Measurements from ENCODE around the gene DOCK8. TPM values are rescaled to one million over a fixed set of nuclear protein-coding genes. Genes with fewer than 3 reads are reported as not detected.

Gene DOCK8
- total and polyA plus RNA-seq, 10 of the 15 experiments (the other 5 are each of a cell fraction or from before 2014, with no cell fraction given) = 35.4 to 100 (median 44.7) TPM

GRCh38 chr9:269081-269711 lies 54.5 kb downstream of the DOCK8 start (continued):
- TF ChIP-seq, protein P1, sequence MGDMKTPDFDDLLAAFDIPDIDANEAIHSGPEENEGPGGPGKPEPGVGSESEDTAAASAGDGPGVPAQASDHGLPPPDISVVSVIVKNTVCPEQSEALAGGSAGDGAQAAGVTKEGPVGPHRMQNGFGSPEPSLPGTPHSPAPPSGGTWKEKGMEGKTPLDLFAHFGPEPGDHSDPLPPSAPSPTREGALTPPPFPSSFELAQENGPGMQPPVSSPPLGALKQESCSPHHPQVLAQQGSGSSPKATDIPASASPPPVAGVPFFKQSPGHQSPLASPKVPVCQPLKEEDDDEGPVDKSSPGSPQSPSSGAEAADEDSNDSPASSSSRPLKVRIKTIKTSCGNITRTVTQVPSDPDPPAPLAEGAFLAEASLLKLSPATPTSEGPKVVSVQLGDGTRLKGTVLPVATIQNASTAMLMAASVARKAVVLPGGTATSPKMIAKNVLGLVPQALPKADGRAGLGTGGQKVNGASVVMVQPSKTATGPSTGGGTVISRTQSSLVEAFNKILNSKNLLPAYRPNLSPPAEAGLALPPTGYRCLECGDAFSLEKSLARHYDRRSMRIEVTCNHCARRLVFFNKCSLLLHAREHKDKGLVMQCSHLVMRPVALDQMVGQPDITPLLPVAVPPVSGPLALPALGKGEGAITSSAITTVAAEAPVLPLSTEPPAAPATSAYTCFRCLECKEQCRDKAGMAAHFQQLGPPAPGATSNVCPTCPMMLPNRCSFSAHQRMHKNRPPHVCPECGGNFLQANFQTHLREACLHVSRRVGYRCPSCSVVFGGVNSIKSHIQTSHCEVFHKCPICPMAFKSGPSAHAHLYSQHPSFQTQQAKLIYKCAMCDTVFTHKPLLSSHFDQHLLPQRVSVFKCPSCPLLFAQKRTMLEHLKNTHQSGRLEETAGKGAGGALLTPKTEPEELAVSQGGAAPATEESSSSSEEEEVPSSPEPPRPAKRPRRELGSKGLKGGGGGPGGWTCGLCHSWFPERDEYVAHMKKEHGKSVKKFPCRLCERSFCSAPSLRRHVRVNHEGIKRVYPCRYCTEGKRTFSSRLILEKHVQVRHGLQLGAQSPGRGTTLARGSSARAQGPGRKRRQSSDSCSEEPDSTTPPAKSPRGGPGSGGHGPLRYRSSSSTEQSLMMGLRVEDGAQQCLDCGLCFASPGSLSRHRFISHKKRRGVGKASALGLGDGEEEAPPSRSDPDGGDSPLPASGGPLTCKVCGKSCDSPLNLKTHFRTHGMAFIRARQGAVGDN (IDR thresholded peaks at IDR 0.05) = no peak
- no peak for TF ChIP-seq ZSCAN29 (IDR thresholded peaks at IDR 0.05)
- TF ChIP-seq, protein P2, sequence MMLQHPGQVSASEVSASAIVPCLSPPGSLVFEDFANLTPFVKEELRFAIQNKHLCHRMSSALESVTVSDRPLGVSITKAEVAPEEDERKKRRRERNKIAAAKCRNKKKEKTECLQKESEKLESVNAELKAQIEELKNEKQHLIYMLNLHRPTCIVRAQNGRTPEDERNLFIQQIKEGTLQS (IDR thresholded peaks at IDR 0.05; ENCODE audit: borderline replicate concordance, extremely low read depth, low read depth, low read length) = no peak
- no peak for TF ChIP-seq RFX5 (IDR thresholded peaks at IDR 0.05; ENCODE audit: low read depth, low read length)
- no peak for TF ChIP-seq E2F8 (IDR thresholded peaks at IDR 0.05; ENCODE audit: low read depth, partially characterized antibody)
- no peak for TF ChIP-seq MTA2 (IDR thresholded peaks at IDR 0.05; ENCODE audit: low read depth)

All from GM12878 (cell line).